Measurements from ENCODE around the gene GSC.
"Not testable (repeated sequence)": the region's sequence is repeated elsewhere in the genome, so short reads cannot be mapped to it uniquely, and the experiment has no call there.

The GSC gene

DNA sequence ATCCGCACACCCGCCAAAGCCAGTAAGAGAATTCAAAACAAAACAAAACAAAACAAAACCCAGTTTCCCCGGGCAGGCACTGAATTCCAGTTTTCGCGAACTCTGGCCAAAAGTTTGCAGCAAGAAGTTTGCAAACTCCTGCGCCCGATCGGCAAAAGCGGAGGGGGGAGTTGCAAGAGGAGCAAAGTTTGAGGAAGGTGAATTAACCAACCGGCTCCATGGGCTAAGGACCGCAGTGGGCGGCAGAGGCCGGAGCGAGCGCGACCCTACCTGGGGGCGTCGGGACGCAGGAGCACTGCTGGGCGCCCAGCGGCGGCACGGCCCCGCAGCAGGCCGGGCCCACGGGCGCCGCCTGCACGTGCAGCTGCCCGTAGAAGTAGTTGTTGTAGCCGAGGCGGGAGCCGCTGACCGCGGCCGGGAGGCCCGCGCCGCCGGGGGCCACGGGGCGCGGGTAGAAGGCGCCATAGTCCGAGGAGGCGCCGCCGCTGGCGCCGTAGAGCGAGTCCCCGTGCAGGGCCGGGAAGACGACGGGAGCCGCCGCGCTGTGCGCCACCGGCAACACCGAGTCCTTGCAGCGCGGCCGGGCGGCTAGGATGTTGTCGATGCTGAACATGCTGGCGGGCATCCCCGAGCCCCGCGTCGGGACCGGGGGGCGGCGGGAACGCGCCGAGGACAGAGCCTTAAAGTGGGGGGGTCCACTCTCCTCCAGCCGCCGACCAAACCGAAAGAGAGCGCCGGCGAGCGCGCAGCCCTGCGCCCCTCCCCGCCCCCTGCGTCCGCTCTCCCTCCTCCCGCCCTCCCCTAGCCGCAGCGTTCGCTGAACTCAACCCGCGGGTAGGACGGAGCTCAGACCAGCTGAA, at the start of gene GSC:
GSC (minus strand) TSS at position 723 of the 860 bp plus-strand sequence; CDS start at position 625, 98 bp downstream.
- in situ Hi-C loops (cut with MboI; ENCODE audit: low sequenced_read_pairs): no loop called here

- in situ Hi-C loops (cut with MboI; ENCODE audit: low sequenced_read_pairs): no loop called here
These were observed 49.6 kb upstream of the GSC start for GRCh38 chr14:94819531-94819930.

DNA sequence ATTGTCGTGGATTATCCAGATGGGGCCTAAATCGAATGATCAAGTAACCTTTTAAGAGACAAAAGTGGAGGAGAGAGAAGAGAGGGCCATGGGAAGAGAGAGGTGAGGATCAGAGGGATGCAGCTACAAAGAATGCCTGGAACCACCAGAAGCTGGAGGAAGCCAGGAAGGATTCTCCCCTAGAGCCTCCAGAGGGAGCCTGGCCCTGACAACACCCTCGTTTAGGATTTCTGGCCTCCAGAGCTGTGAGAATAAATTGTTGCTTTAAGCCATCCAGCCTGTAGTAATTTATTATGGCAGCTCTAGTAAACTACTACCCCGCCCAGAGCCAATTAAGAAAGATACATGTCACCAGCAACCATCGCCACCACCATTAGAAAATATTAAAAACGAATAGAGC, 46.2 kb upstream of the GSC start:
- in situ Hi-C loops (cut with MboI; ENCODE audit: low sequenced_read_pairs): no loop called here

DNA sequence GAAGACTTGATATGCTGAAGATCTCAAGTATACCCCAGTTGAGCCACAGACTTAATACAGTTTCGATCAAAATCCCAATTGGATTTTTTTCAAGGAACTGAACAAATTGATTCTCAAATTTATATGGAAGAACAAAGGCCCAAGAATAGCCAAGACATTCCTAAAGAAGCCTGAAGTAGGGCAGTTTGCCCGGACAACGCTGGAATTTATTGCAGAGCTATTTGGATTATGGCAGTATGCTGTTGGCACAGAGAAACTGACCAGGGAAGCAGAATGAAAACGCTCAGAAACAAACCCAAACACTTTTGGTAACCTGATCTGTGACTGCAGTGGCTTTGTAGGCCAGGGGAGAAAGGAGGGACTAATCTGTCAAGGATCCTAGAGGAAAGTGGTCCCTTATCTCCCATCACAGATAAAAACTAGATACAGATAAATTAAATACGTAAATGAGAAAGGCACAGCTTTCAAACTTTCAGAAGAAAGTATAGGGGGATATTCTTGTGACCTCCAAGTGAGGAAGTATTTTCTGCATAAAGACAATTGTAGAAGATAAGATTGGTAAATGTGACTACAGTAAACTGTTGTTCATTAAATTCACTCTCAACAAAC, 35.9 kb upstream of the GSC start:
- in situ Hi-C loops (cut with MboI; ENCODE audit: low sequenced_read_pairs): no loop called here

- in situ Hi-C loops (cut with MboI; ENCODE audit: low sequenced_read_pairs): no loop called here
These were observed 31.3 kb upstream of the GSC start for GRCh38 chr14:94801225-94801624.

GRCh38 chr14:94800764-94801163, 30.9 kb upstream of the GSC start:
- in situ Hi-C loops (cut with MboI; ENCODE audit: low sequenced_read_pairs): not testable (repeated sequence)

- in situ Hi-C loops (cut with MboI; ENCODE audit: low sequenced_read_pairs): no loop called here
These were observed 28.0 kb upstream of the GSC start for GRCh38 chr14:94797887-94798286.

DNA sequence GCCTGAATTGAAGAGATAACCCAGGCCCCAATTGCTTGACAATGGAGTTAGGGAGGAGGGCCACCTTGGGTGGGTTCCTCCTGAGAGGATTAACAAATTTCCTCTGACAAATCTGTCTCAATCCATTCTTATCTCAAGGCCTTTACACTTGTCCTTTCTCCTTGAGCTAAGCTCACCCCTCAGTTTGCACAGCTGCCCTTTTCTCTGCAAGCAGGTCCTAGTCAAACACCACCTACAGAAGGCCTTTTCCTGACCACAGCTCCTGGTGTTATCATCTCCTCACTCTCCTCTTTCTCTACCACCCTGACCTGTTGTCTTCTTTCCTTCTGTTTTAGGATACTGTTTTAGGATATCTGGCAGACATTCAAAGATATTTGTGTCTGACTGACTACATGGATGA, 26.4 kb upstream of the GSC start:
- in situ Hi-C loops (cut with MboI; ENCODE audit: low sequenced_read_pairs): no loop called here

GRCh38 chr14:94795372-94795771, 25.5 kb upstream of the GSC start:
- in situ Hi-C loops (cut with MboI; ENCODE audit: low sequenced_read_pairs): no loop called here

GRCh38 chr14:94793901-94794300, 24.0 kb upstream of the GSC start:
- in situ Hi-C loops (cut with MboI; ENCODE audit: low sequenced_read_pairs): no loop called here

DNA sequence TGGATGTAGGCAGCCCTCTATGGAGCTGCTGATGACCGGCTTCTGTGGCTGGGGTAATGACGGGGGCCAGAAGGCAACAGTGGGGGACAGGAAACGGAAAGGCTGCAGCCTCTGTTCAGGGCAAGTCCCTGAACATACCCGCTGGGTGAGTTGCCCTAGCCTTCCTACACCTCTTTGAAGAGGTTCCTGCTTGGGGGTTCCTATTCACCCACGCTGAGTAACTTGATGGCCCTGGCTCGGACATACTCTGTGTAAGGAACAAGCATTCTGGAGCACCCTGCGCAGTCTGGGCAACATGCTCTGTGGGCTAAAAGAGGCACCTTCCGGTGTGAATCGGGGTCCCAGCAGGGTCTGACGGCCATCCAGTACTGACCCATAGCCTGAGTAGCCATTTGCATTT, 17.7 kb upstream of the GSC start:
- in situ Hi-C loops (cut with MboI; ENCODE audit: low sequenced_read_pairs): no loop called here

DNA sequence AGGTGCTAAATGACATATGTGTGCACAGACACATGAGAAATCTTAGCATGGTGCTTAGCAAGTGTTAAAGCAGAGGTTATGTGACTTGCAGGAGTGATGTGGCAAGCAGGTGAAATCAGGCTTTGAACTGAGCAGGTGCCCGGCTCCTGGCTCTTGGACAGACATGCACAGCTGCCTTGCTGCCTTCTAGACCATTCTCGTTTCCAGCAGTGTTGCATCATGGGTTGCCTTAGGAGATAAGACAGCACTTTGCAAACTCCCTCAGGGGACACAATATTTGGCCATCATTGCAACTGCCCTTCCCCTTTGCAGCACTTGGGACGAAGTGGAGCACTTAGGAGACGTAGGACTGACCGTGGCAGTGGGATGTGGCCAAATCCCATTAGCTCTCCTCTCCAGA, 17.2 kb upstream of the GSC start:
- in situ Hi-C loops (cut with MboI; ENCODE audit: low sequenced_read_pairs): no loop called here

DNA sequence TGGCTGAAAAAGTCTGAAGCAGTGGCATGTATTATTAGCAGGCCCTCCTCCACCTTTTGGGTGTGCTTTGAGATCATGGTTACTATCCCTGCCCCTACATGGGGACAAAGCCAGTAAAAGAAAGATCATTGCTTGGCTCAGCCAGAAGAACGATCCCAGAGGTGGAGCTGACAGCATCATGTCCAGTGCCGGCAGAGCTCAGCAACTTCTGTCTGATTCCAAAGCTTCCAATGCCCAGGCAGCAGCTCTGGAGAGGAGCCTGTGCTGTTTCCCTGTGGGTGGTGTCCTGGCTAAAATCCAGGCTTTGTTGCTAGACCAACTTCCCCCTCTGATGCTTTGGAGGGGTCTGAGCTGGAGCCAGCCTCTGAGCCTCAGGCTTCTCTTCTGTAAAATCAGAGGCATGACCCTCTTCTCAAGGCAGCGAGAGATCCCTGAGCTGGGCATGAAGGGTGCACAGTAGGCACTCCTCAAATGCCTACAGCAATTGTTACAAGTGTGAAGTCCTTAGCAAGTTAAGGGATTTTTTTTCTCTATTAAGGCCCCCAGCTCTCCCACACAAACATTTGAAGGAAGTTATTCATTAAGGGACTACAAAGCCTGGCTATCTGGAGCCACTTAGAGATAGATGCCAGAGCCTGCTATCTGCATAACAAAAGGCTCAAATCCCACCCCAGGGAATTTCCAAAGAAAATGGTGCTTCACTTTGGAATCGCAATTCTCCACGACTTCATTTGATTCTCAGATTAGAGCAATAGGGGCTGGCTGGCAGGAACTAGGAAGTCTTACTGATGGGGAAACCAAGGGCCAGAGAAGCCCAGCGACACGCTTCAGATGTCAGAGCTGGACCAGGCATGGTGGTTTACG, 10.9 kb upstream of the GSC start:
- in situ Hi-C loops (cut with MboI; ENCODE audit: low sequenced_read_pairs): no loop called here

DNA sequence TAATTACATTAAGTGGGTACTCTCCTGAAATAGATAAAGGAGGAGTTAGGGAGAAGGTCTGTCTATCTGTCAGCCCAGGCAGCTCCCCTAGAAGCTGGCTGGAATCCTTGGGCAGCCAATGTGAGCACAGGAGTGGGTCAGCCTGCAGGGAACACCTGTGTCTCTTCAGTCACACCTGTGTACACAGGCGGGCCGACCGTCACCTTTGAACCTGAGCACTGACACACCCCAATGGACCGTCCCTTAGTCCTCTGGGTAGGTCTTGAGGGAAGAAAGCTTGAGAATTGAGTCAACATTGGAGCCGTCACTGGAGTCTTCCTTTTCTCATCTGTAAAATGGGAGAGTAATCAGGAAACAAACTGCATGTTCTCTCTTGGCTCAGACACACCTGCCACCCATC, 9.8 kb upstream of the GSC start:
- in situ Hi-C loops (cut with MboI; ENCODE audit: low sequenced_read_pairs): no loop called here

GRCh38 chr14:94775871-94776210, 5.9 kb upstream of the GSC start:
- in situ Hi-C loops (cut with MboI; ENCODE audit: low sequenced_read_pairs): no loop called here

GRCh38 chr14:94775091-94775870, 5.4 kb upstream of the GSC start:
- in situ Hi-C loops (cut with MboI; ENCODE audit: low sequenced_read_pairs): no loop called here

DNA sequence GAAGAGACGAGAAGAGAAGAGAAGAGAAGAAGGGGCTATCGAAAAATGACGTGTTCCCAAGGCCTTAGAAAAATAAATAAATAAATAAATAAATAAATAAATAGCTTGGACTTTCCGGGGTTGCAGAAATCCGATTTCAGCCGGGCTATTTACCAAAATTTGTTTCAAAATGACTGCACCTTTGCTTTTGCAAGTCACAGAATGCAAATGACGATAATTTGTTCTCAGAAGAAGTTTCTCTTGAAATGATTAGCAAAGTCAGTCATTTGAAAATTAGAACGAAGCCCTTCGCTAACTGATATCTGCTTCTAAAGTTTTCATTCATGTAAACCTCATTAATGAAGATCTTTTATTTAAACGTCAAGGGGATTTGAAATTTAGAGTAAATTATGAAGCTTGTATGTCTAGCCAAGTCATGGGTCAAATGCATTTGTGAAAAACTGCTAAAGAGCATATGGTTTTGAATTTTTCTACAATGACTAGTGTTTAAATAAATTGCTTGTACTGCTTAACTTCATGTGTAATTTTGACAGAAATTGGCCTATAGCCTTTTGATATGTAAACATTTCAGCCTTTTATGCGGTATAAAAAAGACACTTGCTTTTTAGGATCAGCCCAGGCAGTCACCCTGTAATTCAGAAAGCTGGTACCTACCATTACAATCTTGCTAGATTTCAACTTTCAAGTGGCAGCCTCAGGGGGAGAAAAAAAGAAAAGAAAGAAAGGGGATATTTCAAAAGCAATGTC, 4.6 kb upstream of the GSC start:
- in situ Hi-C loops (cut with MboI; ENCODE audit: low sequenced_read_pairs): no loop called here

- in situ Hi-C loops (cut with MboI; ENCODE audit: low sequenced_read_pairs): no loop called here
These were observed 3.9 kb upstream of the GSC start for GRCh38 chr14:94773655-94774343.

- in situ Hi-C loops (cut with MboI; ENCODE audit: low sequenced_read_pairs): no loop called here
These were observed 3.2 kb upstream of the GSC start for GRCh38 chr14:94773061-94773648.

Measured in HL-60/S4 treated with retinoic acid at 250 ng/mL for 4 days and 3 days (cell line).